Activated CD4-positive, alpha-beta T cell treated with anti-CD3 and anti-CD28 coated beads, Interleukin-2, amount 50 U/mL, for 1 hour (primary cell): Measurements from ENCODE around the gene CAPRIN2.

Experiments
- DNase-seq: peaks from one replicate; pipeline ENCODE4 v3.0.0-alpha.2; 2020

Gene CAPRIN2

DNA sequence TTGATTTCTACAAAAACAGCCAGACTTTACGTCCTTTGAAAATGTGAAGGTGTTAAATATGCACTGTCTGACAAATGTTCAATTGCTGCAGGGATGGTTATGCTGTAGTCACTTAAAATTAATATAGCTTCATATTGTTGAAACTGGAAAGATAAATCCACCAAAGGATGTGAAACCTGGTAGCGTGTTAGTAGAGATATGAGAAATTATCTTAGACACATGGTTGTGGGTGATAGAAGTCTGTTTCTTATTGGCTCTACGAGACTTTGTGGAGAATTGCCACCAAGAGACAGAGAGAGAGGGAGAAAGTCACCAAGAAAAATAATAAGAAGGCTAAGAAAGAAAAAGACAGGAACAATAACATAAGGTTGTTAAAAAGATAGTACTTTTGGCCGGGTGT is 2.6 kb upstream of the CAPRIN2 start:
- no peak for DNase-seq

GRCh38 chr12:30756074-30756473 is 1.3 kb upstream of the CAPRIN2 start:
- no peak for DNase-seq

- no peak for DNase-seq
These were observed 628 bp upstream of the CAPRIN2 start for GRCh38 chr12:30755395-30755762.

- no peak for DNase-seq
These were observed 385 bp downstream of the CAPRIN2 start for GRCh38 chr12:30754383-30754749.

GRCh38 chr12:30753751-30754382 is 884 bp downstream of the CAPRIN2 start:
- no peak for DNase-seq

- DNase-seq, result no peak
These were observed 1.5 kb downstream of the CAPRIN2 start for GRCh38 chr12:30753233-30753632.

DNA sequence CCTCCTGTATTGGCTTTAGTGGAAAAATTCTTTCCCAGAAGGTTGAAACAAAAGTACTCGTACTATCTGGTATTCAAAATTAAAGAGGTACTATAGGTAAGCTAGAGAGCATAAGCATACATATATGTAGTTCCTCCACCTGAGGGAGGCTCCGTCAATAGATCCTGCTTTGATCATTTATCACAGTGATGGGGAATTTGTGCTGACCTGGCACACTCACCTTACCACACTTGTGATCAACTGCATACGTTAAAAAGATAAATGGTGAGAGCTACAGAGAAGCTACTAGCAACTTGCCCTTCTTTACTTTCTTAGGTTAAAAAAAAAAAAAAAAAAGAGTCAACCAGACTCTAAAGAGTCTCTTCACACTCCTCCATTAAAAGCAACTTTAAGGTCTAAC is 2.5 kb downstream of the CAPRIN2 start:
- DNase-seq, result no peak

DNA sequence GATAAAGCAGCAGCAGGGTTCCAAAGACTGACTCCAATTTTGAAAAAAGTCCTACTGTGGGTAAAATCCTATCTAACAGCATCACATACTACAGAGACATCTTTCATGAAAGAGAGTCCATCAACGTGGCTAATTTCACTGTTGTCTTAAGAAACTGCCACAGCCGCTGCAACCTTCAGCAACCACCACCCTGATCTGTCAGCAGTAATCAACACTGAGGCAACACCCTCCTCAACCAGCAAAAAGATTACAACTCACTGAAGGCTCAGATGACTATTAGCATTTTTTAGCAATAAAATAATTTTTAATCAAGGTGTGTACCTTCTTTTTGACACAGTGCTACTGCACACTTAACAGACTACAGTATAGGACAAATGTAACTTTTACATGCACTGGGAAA is 6.6 kb downstream of the CAPRIN2 start:
- no peak for DNase-seq

GRCh38 chr12:30746190-30746589 is 8.6 kb downstream of the CAPRIN2 start:
- no peak for DNase-seq

DNA sequence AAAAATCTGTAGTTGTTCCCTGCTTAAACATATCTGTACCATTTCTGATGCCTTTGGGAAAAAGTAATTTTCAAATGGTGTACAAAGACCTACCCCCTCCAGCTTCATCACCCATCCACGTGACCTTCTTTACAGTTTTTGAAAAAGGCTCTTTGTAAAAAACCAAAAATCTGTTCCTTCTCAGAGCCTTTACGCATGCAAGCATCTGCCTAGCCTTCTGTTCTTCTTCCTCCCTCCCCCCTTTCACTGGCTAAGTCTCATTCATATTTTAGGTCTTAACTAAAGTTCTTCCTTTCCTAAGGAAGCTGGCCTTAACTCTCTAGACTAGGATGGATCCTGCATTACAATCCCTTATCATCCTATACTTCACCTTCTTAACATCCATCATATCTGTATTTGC is 10.4 kb downstream of the CAPRIN2 start:
- DNase-seq, result no peak

GRCh38 chr12:30740274-30740673 is 14.5 kb downstream of the CAPRIN2 start:
- DNase-seq, result no peak

GRCh38 chr12:30739020-30739419 is 15.7 kb downstream of the CAPRIN2 start:
- DNase-seq, result no peak

DNA sequence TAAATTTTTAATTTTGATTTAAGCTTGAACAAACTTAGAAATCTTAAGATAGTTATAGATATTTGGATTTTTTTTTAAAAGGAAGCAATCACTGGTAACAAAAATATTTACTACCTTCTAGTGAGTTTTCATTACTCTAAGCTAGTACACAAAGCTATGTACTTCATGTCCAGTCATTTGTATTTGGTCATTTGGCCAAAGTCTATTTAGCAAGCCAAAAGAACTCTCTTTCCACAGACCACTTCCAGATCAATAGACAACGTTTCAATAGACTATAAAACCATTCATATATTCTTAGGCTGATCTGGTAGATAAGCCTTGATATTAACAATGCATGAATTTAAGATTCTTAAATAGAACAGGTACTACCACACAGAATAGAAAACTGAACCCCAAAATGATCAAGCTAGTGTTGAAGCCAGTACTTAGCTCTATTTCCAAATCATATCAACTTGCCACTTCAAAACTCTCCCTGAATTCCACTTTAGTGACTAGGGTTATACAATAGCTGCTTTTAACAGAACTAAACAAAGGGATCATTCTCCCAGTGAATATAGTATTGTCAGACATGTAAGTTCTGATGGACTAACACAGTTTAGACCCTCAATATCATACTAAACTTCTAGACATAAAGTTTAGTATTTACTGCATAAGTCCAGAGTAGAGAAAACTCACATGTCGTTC is 21.7 kb downstream of the CAPRIN2 start:
- DNase-seq, result no peak

DNA sequence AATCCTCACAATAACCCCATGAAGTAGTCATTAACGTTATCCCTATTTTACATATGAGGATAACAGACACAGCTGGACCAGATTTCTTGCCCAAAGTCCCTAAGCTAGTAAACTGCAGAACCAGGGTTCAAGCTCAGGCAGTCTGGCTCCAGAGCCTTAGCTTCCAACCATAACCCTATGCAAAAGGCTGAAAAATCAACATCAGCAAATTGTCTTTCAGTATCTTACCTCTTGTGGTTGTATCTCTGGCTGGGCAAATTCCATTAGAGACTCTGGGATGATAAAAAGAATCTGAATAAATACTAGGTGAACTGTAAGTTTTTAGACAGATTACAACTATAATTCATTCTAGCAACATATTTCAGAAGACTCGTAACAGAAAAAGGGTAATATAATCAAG is 24.7 kb downstream of the CAPRIN2 start:
- no peak for DNase-seq

DNA sequence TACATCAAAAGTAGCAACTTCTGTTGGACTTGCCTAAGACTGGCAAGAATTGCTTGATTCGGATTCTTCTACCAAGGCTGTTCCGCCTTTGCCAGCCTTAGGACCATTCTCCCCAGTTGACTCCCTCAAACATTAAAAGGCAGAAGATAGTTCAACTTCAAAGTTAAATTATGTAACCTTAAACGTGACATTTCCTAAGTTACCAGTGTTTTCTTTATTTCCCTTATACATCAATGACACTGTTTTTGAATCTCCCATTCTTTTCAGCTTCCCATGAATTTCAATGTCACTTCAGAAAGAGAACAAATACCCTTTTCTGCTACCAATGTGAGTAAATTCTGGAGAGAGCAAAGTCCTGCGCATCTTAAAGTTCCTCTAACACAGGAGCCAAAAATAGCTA is 25.2 kb downstream of the CAPRIN2 start:
- no peak for DNase-seq

- DNase-seq, result no peak
These were observed 28.1 kb downstream of the CAPRIN2 start for GRCh38 chr12:30726647-30727046.

GRCh38 chr12:30725739-30726138 is 29.0 kb downstream of the CAPRIN2 start:
- DNase-seq, result no peak

GRCh38 chr12:30719060-30719459 is 35.7 kb downstream of the CAPRIN2 start:
- DNase-seq, result no peak

GRCh38 chr12:30707613-30708342 is 47.0 kb downstream of the CAPRIN2 start:
- no peak for DNase-seq

GRCh38 chr12:30706476-30706875 is 48.3 kb downstream of the CAPRIN2 start:
- no peak for DNase-seq

- DNase-seq, result no peak
These were observed 53.7 kb downstream of the CAPRIN2 start for GRCh38 chr12:30701056-30701455.

- DNase-seq, result no peak
These were observed 54.4 kb downstream of the CAPRIN2 start for GRCh38 chr12:30700216-30700900.

DNA sequence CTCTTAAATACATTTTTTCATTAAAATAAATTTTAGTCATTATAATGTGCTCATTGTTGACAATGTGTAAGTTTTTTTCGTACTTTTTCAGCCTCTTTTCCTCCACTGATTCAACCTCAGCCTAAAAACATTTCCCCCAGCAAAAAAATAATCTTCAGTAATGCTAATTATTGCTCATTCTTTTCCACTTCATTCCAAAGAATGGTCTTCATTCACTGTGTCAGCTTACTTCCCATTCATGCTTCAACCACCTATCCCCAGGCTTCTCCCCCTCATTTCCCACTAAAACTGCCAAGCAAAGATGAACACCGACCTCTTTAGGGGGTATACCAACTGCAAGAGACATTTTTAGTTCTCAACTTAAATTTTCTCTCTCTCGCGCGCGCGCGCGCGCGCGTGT is 56.4 kb downstream of the CAPRIN2 start:
- DNase-seq, result no peak

DNA sequence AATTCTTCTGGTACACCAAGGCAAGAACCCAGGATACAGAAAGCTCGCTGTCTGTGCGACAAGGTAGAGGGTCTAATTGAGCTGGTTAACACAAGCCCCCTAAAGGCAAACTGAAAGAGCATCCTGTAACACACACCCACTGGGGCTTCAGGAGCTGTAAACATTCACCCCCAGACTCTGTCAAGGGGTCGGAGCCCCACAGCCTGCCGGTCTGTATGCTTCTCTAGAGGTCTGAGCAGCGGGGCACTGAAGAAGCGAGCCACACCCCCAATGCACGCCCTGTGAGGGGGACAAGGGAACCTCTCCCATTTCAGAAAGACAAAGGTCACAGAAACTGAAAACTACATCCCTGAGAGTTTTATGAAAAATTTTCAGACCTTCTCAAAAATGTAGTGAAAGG is 57.8 kb downstream of the CAPRIN2 start:
- no peak for DNase-seq
